ENCODE data around the gene TPSD1.
"Not testable (repeated sequence)": the region's sequence is repeated elsewhere in the genome, so short reads cannot be mapped to it uniquely, and the experiment has no call there.

The TPSD1 gene

GRCh38 chr16:1243907-1244850 is 11.7 kb upstream of the TPSD1 start:
- not testable (repeated sequence) for DNase-seq

- no peak for DNase-seq
Observed at GRCh38 chr16:1244881-1245280, 11.0 kb upstream of the TPSD1 start.

- DNase-seq, result no peak
Observed at GRCh38 chr16:1245452-1246020, 10.3 kb upstream of the TPSD1 start.

- DNase-seq, result not testable (repeated sequence)
Observed at GRCh38 chr16:1247903-1248537, 7.8 kb upstream of the TPSD1 start.

GRCh38 chr16:1249031-1249755 is 6.7 kb upstream of the TPSD1 start:
- DNase-seq, result not testable (repeated sequence)

GRCh38 chr16:1253701-1254364 is 2.0 kb upstream of the TPSD1 start:
- DNase-seq, result not testable (repeated sequence)

GRCh38 chr16:1254821-1255220 is 1.0 kb upstream of the TPSD1 start:
- not testable (repeated sequence) for DNase-seq

- not testable (repeated sequence) for DNase-seq
Observed at GRCh38 chr16:1256296-1256873, 516 bp downstream of the TPSD1 start.

GRCh38 chr16:1256874-1257322 is 1.0 kb downstream of the TPSD1 start:
- DNase-seq, result no peak

GRCh38 chr16:1257561-1258224 is 1.8 kb downstream of the TPSD1 start:
- no peak for DNase-seq

GRCh38 chr16:1258225-1258600 is 2.3 kb downstream of the TPSD1 start:
- DNase-seq, result no peak

GRCh38 chr16:1258906-1259759 is 3.3 kb downstream of the TPSD1 start:
- DNase-seq, result no peak

GRCh38 chr16:1259760-1260068 is 3.8 kb downstream of the TPSD1 start:
- DNase-seq, result no peak

- DNase-seq, result no peak
Observed at GRCh38 chr16:1260101-1260680, 4.3 kb downstream of the TPSD1 start.

- DNase-seq, result no peak
Observed at GRCh38 chr16:1261131-1261892, 5.4 kb downstream of the TPSD1 start.

- no peak for DNase-seq
Observed at GRCh38 chr16:1262210-1262845, 6.5 kb downstream of the TPSD1 start.

GRCh38 chr16:1262846-1263221 is 7.0 kb downstream of the TPSD1 start:
- DNase-seq, result no peak

- DNase-seq, result no peak
Observed at GRCh38 chr16:1263591-1264344, 7.9 kb downstream of the TPSD1 start.
